Vagina (tissue), 2 donors: ENCODE results near the gene TMEM17. TPM values are rescaled to one million over a fixed set of nuclear protein-coding genes. Genes with fewer than 3 reads are reported as not detected.

Experiments
- DNase-seq, 2 donors: peaks; one replicate each; pipeline ENCODE4 v3.0.0-alpha.2; 2017; ENCODE audit errors: extremely low spot score in 2 of 2
- H3K27ac ChIP-seq: fragments of 200-600 bp; sonication (generic); one replicate; pipeline ENCODE4 v1.5.1; 2019
- H3K27me3 ChIP-seq: fragments of 200-600 bp; sonication (generic); one replicate; pipeline ENCODE4 v1.5.1; 2019
- H3K36me3 ChIP-seq, 2 donors: fragments of 200-600 bp; sonication (generic); one replicate each; pipeline ENCODE4 v1.5.1; 2017 to 2019
- H3K4me1 ChIP-seq: fragments of 200-600 bp; sonication (generic); one replicate; pipeline ENCODE4 v1.5.1; 2019
- H3K4me3 ChIP-seq, 2 donors: fragments of 200-600 bp; sonication (generic); 1 replicate in 1 of 2; 2 replicates in 1 of 2; pipeline ENCODE4 v1.5.1; 2016 to 2019
- H3K9me3 ChIP-seq: fragments of 200-600 bp; sonication (generic); one replicate; pipeline ENCODE4 v1.5.1; 2019
- POLR2A ChIP-seq, 2 donors: fragments of 450-650 bp; IDR thresholded peaks; one replicate each; pipeline ENCODE4 v1.6.1; 2017; ENCODE audit warnings: antibody characterized with exemption in 2 of 2, mild to moderate bottlenecking in 2 of 2, moderate library complexity in 2 of 2
- POLR2AphosphoS5 ChIP-seq, 2 donors: sonication (generic); formaldehyde crosslinking; IDR thresholded peaks; one replicate each; pipeline ENCODE4 v1.9.0; 2017; ENCODE audit warnings: antibody characterized with exemption in 2 of 2, mild to moderate bottlenecking in 2 of 2, low read depth in 1 of 2; ENCODE audit not compliant: insufficient read depth in 1 of 2
- intact Hi-C: fragments of 100-400 bp; cut with DNase I; formaldehyde crosslinking; loops from one replicate; pipeline ENCODE4 v1.15.1; 2023
- total RNA-seq: library from RNA; depleted of rRNA; stranded (reverse); fragments of >200 nt; gene quantifications from one replicate; pipeline ENCODE4 v1.2.3, GENCODE V29; 2016
- TF ChIP-seq, protein P1 (sequence below), 3 experiments: fragments of 450-650 bp in 2 of 3; fragments of 200-600 bp in 1 of 3; sonication (generic) in 1 of 3; IDR thresholded peaks; one replicate each; pipeline ENCODE4 v1.5.1; 2017 to 2019; ENCODE audit warnings: antibody characterized with exemption in 3 of 3, mild to moderate bottlenecking in 2 of 3, moderate library complexity in 2 of 3

Gene TMEM17
- total RNA-seq, 1 donor from 2014 or later: 0.98 TPM

GRCh38 chr2:62489702-62490101 lies 16.3 kb downstream of the TMEM17 start:
- Histone ChIP-seq H3K9me3 (no peaks in the 10 kb centered on the region), H3K27me3 (no peaks in the 10 kb centered on the region), H3K27ac (peak overlapping the region; percentile 20), H3K4me3 (no peak overlapping the region), H3K36me3 (no peaks in the 10 kb centered on the region), H3K4me1 (peaks cover 41% of the 10 kb centered on the region)
- no peak for DNase-seq
- intact Hi-C loops: no loop called here
- TF ChIP-seq, protein P1, sequence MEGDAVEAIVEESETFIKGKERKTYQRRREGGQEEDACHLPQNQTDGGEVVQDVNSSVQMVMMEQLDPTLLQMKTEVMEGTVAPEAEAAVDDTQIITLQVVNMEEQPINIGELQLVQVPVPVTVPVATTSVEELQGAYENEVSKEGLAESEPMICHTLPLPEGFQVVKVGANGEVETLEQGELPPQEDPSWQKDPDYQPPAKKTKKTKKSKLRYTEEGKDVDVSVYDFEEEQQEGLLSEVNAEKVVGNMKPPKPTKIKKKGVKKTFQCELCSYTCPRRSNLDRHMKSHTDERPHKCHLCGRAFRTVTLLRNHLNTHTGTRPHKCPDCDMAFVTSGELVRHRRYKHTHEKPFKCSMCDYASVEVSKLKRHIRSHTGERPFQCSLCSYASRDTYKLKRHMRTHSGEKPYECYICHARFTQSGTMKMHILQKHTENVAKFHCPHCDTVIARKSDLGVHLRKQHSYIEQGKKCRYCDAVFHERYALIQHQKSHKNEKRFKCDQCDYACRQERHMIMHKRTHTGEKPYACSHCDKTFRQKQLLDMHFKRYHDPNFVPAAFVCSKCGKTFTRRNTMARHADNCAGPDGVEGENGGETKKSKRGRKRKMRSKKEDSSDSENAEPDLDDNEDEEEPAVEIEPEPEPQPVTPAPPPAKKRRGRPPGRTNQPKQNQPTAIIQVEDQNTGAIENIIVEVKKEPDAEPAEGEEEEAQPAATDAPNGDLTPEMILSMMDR (IDR thresholded peaks at IDR 0.05): no peak
- no peak for TF ChIP-seq POLR2A (IDR thresholded peaks at IDR 0.05)
- TF ChIP-seq POLR2AphosphoS5 (IDR thresholded peaks at IDR 0.05; ENCODE audit: insufficient read depth in 1 of 2, low read depth in 1 of 2): no peak

- H3K9me3 ChIP-seq: no peaks in the 10 kb centered on the region
- no peaks in the 10 kb centered on the region for H3K36me3 ChIP-seq
- H3K27ac ChIP-seq: peak overlapping the region; percentile 20
- no peak overlapping the region for H3K4me3 ChIP-seq
- intact Hi-C loops: no loop called here
- DNase-seq: no peak
- H3K27me3 ChIP-seq: no peaks in the 10 kb centered on the region
- TF ChIP-seq POLR2AphosphoS5 (IDR thresholded peaks at IDR 0.05; ENCODE audit: insufficient read depth in 1 of 2, low read depth in 1 of 2) (no peak), POLR2A (IDR thresholded peaks at IDR 0.05) (no peak)
- TF ChIP-seq, protein P1 (IDR thresholded peaks at IDR 0.05): no peak
- peaks cover 41% of the 10 kb centered on the region for H3K4me1 ChIP-seq
These were observed 16.8 kb downstream of the TMEM17 start for GRCh38 chr2:62489162-62489561.

GRCh38 chr2:62486439-62486765 lies 19.6 kb downstream of the TMEM17 start:
- no peaks in the 10 kb centered on the region for H3K9me3 ChIP-seq
- no peak for DNase-seq
- intact Hi-C loops: no loop called here
- no peaks in the 10 kb centered on the region for H3K36me3 ChIP-seq
- H3K27ac ChIP-seq: peak overlapping the region; percentile 37
- H3K4me3 ChIP-seq: no peak overlapping the region
- peaks cover 41% of the 10 kb centered on the region for H3K4me1 ChIP-seq
- TF ChIP-seq POLR2AphosphoS5 (IDR thresholded peaks at IDR 0.05; ENCODE audit: insufficient read depth in 1 of 2, low read depth in 1 of 2) (no peak), POLR2A (IDR thresholded peaks at IDR 0.05) (no peak)
- TF ChIP-seq, protein P1 (IDR thresholded peaks at IDR 0.05): no peak
- H3K27me3 ChIP-seq: no peaks in the 10 kb centered on the region

DNA sequence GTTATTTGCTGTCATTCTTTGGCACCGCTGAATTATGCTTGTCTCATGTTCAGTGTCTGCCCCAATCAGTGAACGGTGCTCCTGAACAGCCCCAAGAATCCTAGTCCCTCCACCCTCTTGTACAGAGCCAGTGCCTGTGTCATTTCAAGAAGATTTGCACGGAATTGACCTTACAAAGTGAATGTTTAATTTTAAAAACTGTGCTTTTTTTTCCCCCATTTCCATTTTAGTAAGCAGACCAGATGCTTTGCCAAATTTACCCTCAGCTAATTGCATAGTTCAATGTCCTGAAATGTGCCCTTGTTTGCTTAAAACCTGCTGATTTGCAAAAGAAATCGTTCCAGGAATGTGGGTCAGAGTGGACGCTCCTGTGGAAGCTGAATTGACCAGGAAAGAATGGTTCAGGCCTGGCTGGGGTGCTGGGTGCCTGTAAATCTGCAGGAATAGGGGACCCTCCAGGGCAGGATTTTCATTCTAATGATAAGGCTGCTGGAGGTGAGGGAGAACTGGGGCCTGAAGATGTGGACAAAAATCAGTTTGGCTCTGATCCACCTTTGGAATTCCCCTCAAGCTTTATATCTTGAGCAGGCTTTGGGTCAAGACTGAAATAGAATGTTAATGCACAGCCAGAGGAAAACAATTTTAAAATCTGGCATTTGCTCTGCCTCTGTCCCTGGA lies 20.1 kb downstream of the TMEM17 start:
- no peak for TF ChIP-seq POLR2AphosphoS5 (IDR thresholded peaks at IDR 0.05; ENCODE audit: insufficient read depth in 1 of 2, low read depth in 1 of 2)
- no peak for TF ChIP-seq POLR2A (IDR thresholded peaks at IDR 0.05)
- TF ChIP-seq, protein P1 (IDR thresholded peaks at IDR 0.05): no peak
- peaks cover 41% of the 10 kb centered on the region for H3K4me1 ChIP-seq
- H3K9me3 ChIP-seq: no peaks in the 10 kb centered on the region
- no peak overlapping the region for H3K4me3 ChIP-seq
- intact Hi-C loops: no loop called here
- DNase-seq: no peak
- peak overlapping the region; percentile 37 for H3K27ac ChIP-seq
- H3K27me3 ChIP-seq: no peaks in the 10 kb centered on the region
- H3K36me3 ChIP-seq: no peaks in the 10 kb centered on the region

DNA sequence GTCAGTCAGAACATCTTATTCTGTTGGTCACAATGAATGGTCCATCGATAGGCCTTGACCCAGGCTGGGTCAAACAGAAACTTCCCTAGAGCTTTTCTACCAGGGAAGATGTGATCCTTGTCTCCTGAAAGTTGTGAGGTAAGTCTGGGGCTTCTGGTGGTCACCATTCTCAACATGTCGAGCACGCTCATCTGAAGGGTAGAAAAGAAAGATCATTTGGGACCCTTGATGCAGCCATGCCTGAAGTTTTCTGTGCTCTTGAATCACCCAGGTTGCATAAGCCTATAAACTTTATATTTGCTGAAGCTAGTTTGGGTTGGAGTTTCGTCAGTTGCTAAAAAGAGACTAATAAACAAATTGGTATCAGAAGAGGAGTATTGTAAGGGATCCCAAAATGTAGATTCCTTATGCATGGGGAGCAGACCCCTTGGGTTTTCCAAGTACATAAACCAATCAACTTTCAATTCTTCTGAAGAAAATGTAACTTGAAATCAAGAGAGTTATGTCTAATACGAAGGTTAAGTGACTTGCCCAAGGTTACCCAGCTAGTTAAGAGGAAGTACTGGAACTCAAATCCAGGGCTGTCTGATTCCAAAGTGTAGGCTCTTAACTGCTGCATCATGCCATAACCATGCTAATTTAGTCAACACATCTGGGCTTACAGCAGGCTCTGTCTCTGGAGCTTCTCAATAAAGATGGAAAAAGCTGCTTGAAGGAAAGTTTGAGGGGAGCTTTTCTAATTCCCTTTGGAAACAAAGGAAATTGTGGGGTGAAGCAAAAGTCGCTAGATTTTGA lies 23.2 kb downstream of the TMEM17 start:
- H3K4me1 ChIP-seq: peaks cover 30% of the 10 kb centered on the region
- no peaks in the 10 kb centered on the region for H3K27me3 ChIP-seq
- TF ChIP-seq POLR2A (IDR thresholded peaks at IDR 0.05) (no peak), POLR2AphosphoS5 (IDR thresholded peaks at IDR 0.05; ENCODE audit: insufficient read depth in 1 of 2, low read depth in 1 of 2) (no peak)
- TF ChIP-seq, protein P1 (IDR thresholded peaks at IDR 0.05): no peak
- no peak overlapping the region for H3K4me3 ChIP-seq
- H3K9me3 ChIP-seq: no peaks in the 10 kb centered on the region
- intact Hi-C loops: no loop called here
- no peak for DNase-seq
- no peak overlapping the region for H3K27ac ChIP-seq
- no peaks in the 10 kb centered on the region for H3K36me3 ChIP-seq
